ENCODE measurements around the gene PLPP3.
"Not testable (repeated sequence)": the region's sequence is repeated elsewhere in the genome, so short reads cannot be mapped to it uniquely, and the experiment has no call there.

PLPP3 gene

GRCh38 chr1:56578963-56579875, at the start of gene PLPP3:
PLPP3 (minus strand) TSS chr1:56579563; CDS start chr1:56579016, 547 bp downstream.
- DNase-seq (ENCODE audit: low spot score), result peak; percentile 86

DNA sequence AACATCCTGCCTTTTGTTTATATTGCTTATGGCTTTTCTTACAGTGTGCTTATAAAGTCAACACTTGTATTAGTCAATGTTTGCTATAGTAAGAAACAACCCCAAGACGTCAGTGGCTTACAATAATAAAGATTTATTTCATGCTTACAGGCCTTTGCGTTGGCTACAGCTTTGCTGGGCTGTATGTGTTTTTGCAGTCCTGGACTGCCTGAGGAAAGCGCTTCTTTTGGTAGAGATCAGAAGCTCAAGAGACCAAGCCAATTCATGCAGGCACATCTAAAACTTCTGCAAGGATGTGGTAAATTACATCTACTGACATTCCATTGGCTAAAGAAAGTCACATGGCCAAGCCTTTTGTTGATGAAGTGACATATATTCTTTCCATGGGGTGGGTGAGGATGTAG, 48.3 kb upstream of the PLPP3 start:
- no peak for DNase-seq (ENCODE audit: low spot score)

- no peak for DNase-seq (ENCODE audit: low spot score)
Observed at GRCh38 chr1:56627019-56627635, 47.8 kb upstream of the PLPP3 start.

DNA sequence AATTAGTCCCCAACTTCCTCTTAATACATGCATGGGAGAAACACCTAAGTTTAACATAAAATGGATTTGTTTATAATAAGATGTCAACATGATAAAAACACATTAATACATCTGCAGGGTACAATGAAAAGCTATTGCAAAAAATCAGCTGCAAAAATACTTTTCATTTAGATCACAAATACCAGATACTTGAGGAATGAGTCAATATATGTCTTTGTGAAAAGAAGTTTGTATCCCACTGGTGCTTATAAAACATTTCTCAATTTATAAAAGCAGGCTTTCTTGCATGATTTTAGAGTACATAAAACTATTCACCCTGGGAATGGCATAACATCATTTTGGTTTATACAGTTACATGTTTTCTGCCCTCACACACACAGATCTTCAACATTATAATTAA, 47.2 kb upstream of the PLPP3 start:
- DNase-seq (ENCODE audit: low spot score), result no peak

GRCh38 chr1:56625819-56626440, 46.6 kb upstream of the PLPP3 start:
- DNase-seq (ENCODE audit: low spot score), result no peak

DNA sequence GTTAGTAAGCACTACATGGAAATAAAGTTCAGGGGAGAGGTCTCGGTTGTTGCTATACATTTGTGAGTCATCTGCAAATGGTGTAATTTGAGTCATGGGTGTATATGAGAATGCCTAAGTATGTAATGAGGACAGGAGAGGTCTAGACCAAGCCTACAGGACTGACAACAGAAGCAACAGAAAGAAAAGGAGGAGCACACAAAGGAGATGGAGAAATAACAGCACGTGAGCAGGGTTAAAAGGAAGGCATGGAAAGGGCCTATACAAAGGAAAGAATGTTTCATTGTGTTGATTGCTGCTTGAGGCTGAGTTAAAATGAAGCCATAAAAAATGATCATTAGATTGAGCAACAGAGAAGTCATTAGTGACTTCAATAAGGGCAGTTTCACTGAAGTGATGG, 37.8 kb upstream of the PLPP3 start:
- no peak for DNase-seq (ENCODE audit: low spot score)

DNA sequence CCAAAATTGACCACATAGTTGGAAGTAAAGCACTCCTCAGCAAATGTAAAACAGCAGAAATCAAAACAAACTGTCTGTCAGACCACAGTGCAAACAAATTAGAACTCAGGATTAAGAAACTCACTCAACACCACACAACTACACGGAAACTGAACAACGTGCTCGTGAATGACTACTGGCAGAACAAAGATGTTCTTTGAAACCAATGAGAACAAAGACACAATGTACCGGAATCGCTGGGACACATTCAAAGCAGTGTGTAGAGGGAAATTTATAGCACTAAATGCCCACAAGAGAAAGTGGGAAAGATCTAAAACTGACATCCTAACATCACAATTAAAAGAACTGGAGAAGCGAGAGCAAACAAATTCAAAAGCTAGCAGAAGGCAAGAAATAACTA, 31.4 kb upstream of the PLPP3 start:
- DNase-seq (ENCODE audit: low spot score), result not testable (repeated sequence)

DNA sequence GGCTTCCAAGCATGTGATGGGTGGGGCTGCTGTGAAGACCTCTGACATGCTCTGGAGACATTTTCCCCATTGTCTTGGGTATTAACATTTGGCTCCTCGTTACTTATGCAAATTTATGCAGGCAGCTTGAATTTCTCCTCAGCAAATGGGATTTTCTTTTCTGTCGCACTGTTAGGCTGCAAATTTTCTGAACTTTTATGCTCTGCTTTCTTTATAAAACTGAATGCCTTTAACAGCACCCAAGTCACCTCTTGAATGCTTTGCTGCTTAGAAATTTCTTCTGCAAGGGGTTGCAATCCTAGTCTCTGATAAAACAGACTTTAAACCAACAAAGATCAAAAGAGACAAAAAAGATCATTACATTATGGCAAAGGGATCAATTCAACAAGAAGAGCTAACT, 30.7 kb upstream of the PLPP3 start:
- not testable (repeated sequence) for DNase-seq (ENCODE audit: low spot score)

GRCh38 chr1:56595397-56596191, 16.2 kb upstream of the PLPP3 start:
- DNase-seq (ENCODE audit: low spot score), result not testable (repeated sequence)

GRCh38 chr1:56591909-56592308, 12.5 kb upstream of the PLPP3 start:
- no peak for DNase-seq (ENCODE audit: low spot score)

- DNase-seq (ENCODE audit: low spot score), result no peak
Observed at GRCh38 chr1:56590520-56591011, 11.2 kb upstream of the PLPP3 start.

- DNase-seq (ENCODE audit: low spot score), result no peak
Observed at GRCh38 chr1:56589369-56589768, 10.0 kb upstream of the PLPP3 start.

GRCh38 chr1:56586502-56586901, 7.1 kb upstream of the PLPP3 start:
- no peak for DNase-seq (ENCODE audit: low spot score)

- DNase-seq (ENCODE audit: low spot score), result no peak
Observed at GRCh38 chr1:56585985-56586384, 6.6 kb upstream of the PLPP3 start.

DNA sequence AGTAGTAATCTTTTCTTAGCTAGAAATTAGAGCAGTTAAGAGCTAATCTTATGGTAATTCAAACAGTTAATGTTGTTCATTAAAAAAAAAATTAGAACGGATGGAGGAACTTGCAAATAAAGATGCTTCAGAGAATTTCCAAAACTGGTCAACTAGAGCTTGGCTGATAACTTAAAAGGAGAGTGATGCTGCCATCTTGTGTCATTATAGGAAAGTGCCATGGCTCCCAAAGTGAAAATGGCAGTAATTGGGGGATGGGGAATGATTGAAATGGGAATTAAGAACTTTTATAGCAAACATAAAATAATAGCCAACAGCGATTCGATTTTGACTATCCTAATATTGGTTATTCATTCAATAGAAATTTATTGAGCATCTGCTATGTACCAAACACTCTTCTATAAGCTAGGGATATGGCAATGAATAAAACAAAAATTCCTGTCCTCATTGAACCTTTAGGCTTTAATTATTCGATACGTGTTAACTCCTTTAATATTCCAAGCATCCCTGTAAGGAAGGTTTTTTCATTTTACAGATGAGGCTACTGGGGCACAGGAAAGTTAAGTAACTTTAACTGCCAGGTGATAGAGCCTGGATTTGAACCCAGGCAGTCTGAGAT, 5.7 kb upstream of the PLPP3 start:
- peak; percentile 66 for DNase-seq (ENCODE audit: low spot score)

DNA sequence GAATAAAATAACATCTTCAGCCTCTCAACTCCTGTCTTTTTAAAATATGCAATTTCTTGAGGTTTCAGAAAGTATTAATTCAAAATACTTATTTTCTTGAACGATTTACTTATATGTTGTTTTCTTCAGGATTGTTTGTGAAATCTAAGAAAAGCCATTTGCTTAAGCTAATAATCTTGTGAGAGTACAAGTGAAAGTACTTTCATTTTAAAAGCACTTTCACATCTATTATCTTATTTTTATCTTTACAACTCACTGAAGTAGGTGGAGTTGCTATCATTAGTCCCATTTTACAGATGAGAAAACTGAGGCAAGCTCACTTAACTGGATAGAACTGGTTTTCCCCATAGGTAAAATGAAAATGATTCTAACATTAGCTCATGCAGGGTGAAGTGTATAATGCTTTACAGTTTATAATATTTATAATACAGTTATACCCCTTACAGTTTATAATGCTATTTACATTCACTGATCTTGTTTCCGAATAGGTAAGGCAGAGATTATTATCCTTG, 4.7 kb upstream of the PLPP3 start:
- no peak for DNase-seq (ENCODE audit: low spot score)

DNA sequence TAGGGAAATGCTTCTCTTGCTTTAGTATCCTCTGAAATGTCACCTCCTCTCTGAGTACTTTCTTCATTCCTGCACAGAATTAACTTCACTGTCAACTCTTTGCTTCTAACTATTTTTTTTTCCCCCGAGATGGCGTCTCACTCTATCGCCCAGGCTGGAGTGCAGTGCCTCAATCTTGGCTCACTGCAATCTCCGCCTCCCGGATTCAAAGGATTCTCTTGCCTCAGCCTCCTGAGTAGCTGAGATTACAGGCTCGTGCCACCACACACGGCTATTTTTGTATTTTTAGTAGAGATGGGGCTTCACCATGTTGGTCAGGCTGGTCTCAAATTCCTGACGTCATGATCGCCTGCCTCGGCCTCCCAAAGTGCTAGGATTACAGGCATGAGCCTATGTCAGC, 1.4 kb upstream of the PLPP3 start:
- no peak for DNase-seq (ENCODE audit: low spot score)

DNA sequence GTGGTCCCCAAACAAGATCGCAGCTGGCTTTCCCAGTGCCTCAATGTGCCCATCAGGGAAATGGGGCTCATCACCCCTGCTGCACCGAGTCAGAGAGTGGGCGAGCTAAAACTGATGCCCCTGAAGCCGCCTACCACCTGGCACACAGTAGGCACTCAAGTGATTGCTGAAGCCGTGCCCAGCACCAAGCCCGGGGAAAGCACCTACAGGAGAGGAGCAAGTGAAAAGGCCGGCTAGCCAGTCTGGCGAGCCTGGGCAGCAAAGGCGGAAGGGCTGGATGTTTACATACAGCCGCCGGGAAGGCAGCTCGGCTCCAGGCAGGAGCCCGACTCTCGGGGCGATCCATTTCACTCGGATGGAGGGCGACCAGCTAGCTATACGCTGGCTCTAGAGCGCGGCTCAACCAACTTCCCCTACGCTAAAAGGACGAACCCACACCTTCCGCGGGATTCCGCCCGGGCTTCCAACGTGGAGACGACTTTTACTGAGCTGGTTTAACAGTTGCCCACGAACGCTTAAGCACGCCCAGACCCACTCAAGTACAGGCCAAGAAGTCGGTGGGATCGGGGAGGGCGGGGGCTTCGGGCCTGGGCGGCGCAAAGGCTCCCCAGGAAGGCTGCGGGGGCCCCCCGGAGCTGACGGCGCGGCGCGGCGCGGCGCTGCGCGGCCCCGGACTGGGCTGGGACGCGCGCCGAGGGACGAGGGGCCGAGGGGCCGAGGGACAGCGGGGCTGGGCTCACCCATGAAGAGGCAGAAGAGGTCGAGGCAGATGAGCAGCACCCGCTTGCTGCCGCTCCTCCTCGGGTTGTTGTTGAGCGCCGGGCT, 1.0 kb downstream of the PLPP3 start:
- peak; percentile 50 for DNase-seq (ENCODE audit: low spot score)

DNA sequence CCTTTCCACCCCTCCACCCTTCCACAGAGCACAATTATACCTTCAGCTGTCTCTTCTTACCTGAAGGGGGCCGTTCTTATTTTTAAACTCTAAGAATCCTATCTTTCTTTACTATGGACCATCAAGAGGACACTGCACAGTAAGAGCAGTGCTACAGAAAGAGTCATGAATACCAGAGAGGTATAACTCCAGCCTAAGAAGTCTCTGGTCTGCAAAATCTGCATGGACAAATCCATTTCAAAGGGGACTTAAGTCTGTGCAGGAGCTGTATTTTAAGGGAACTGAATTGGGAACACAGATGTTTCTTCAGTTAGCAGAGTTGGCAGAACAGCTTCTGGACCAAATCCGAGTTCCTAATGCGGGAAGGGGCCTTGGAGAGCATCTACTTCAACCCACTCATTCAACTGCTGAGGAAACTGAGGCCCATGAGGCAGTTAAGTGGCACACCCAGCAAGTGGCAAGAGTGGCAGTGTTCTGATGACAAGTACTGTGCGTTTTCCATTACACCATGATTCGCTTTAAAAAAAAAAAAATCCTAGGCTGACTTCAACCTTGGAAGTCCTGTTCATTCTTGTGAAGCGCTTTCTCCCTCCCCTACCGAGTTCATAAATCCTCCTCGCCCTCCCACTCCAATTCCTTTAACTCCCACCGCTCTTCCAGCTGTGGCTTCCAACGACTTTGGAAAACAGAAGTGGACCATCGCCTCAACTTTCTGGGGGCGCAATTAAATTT, 1.8 kb downstream of the PLPP3 start:
- no peak for DNase-seq (ENCODE audit: low spot score)
